Transverse colon (tissue), 4 donors: ENCODE results near the gene CFAP99.

Experiments
- EP300 ChIP-seq: sonication (generic); formaldehyde crosslinking; IDR thresholded peaks from one replicate; pipeline ENCODE4 v1.6.1; 2017; ENCODE audit warnings: antibody characterized with exemption, low read depth
- POLR2A ChIP-seq: fragments of 450-650 bp; IDR thresholded peaks from one replicate; pipeline ENCODE4 v1.6.1; 2016; ENCODE audit warnings: antibody characterized with exemption, mild to moderate bottlenecking, moderate library complexity
- POLR2AphosphoS5 ChIP-seq, 3 donors: sonication (generic); formaldehyde crosslinking; IDR thresholded peaks; one replicate each; pipeline ENCODE4 v1.6.1; 2016; ENCODE audit warnings: antibody characterized with exemption in 3 of 3
- TF ChIP-seq, protein P1 (sequence below), 5 experiments: fragments of 200-600 bp in 3 of 5; fragments of 450-650 bp in 2 of 5; sonication (generic) in 3 of 5; IDR thresholded peaks; 1 replicate in 2 of 5; 2 replicates in 3 of 5; pipeline ENCODE4 v1.5.1; 2016 to 2017; ENCODE audit warnings: antibody characterized with exemption in 5 of 5, inconsistent platforms in 3 of 5, mild to moderate bottlenecking in 2 of 5, moderate library complexity in 1 of 5

DNA sequence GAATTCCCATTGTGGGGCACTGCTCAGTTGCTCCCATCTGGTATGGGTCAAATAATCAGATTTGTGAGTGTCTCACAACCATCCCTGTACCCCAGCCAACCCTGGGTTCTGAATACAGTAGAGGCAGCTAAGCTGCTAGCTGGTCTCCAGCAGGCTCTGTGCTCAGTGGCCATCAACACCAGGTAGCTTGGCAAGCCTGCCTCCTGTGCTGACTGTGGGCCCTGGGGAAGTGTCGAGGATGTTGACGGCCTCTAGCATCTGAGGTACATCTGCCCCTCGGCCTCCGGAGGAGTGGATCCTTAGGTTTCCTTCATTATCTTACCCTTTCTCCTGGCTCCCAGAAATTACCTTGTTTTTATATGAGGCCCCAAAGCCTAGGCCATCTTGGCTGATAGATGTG is 63.4 kb downstream of the CFAP99 start:
- TF ChIP-seq, protein P1, sequence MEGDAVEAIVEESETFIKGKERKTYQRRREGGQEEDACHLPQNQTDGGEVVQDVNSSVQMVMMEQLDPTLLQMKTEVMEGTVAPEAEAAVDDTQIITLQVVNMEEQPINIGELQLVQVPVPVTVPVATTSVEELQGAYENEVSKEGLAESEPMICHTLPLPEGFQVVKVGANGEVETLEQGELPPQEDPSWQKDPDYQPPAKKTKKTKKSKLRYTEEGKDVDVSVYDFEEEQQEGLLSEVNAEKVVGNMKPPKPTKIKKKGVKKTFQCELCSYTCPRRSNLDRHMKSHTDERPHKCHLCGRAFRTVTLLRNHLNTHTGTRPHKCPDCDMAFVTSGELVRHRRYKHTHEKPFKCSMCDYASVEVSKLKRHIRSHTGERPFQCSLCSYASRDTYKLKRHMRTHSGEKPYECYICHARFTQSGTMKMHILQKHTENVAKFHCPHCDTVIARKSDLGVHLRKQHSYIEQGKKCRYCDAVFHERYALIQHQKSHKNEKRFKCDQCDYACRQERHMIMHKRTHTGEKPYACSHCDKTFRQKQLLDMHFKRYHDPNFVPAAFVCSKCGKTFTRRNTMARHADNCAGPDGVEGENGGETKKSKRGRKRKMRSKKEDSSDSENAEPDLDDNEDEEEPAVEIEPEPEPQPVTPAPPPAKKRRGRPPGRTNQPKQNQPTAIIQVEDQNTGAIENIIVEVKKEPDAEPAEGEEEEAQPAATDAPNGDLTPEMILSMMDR (IDR thresholded peaks at IDR 0.05), result no peak
- TF ChIP-seq POLR2A (no peak), EP300 (no peak), POLR2AphosphoS5 (IDR thresholded peaks at IDR 0.05) (no peak)
